HEK293T (cell line): Measurements from ENCODE around the gene GKN1.

Source experiments
- ARNT ChIP-seq: fragments of 450-650 bp; IDR thresholded peaks from 2 replicates; pipeline ENCODE4 v1.6.1; 2017; ENCODE audit warnings: mild to moderate bottlenecking
- BHLHE40 ChIP-seq: fragments of 450-650 bp; IDR thresholded peaks from 2 replicates; pipeline ENCODE4 v1.6.1; 2016; ENCODE audit warnings: mild to moderate bottlenecking, moderate library complexity, borderline replicate concordance
- ELF4 ChIP-seq: fragments of 450-650 bp; IDR thresholded peaks from 2 replicates; pipeline ENCODE4 v1.6.1; 2017; ENCODE audit warnings: antibody characterized with exemption
- FOXK2 ChIP-seq: fragments of 450-650 bp; IDR thresholded peaks from 2 replicates; pipeline ENCODE4 v1.6.1; 2016; ENCODE audit warnings: mild to moderate bottlenecking
- FOXM1 ChIP-seq: fragments of 450-650 bp; IDR thresholded peaks from 2 replicates; pipeline ENCODE4 v1.6.1; 2017; ENCODE audit warnings: mild to moderate bottlenecking, borderline replicate concordance
- HDGF ChIP-seq: fragments of 450-650 bp; IDR thresholded peaks from 2 replicates; pipeline ENCODE4 v1.6.1; 2017; ENCODE audit warnings: antibody characterized with exemption, borderline replicate concordance
- L3MBTL2 ChIP-seq: fragments of 450-650 bp; conservative IDR thresholded peaks from 2 replicates; pipeline ENCODE4 v1.6.1; 2016; ENCODE audit warnings: mild to moderate bottlenecking
- NFRKB ChIP-seq: fragments of 450-650 bp; IDR thresholded peaks from 2 replicates; pipeline ENCODE4 v1.6.1; 2016; ENCODE audit warnings: mild to moderate bottlenecking, moderate library complexity
- SP1 ChIP-seq: fragments of 450-650 bp; IDR thresholded peaks from 2 replicates; pipeline ENCODE4 v1.6.1; 2017
- SUZ12 ChIP-seq: fragments of 450-650 bp; IDR thresholded peaks from 2 replicates; pipeline ENCODE4 v1.6.1; 2016; ENCODE audit warnings: mild to moderate bottlenecking
- TARDBP ChIP-seq: fragments of 450-650 bp; IDR thresholded peaks from 2 replicates; pipeline ENCODE4 v1.6.1; 2016
- ZNF384 ChIP-seq: fragments of 450-650 bp; IDR thresholded peaks from 2 replicates; pipeline ENCODE4 v1.6.1; 2016
- TF ChIP-seq, protein P1 (sequence below): fragments of 450-650 bp; IDR thresholded peaks from 2 replicates; pipeline ENCODE4 v1.6.1; 2016

DNA sequence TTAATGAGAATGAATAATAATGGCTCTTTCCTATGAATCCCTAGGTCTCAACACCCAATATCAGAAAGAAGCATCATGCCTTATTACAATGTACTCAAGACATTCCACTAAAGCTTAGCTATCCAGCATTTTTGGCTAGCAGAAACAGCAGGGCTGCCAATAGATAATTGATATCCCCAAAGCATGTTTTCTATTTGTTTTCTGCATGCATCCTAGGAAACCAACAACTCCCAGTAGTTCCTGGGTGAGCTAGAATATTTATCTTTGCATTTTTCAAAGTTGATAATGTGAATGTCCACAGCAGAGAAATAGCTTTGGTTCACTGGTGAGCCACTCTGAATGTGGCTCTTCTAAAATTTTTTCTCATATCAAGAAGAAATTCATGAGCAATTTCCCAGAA lies 32.7 kb downstream of the GKN1 start:
- no peak for TF ChIP-seq ELF4
- no peak for TF ChIP-seq ZNF384
- TF ChIP-seq SUZ12 = no peak
- no peak for TF ChIP-seq NFRKB
- no peak for TF ChIP-seq FOXM1
- no peak for TF ChIP-seq SP1
- no peak for TF ChIP-seq HDGF
- no peak for TF ChIP-seq ARNT
- no peak for TF ChIP-seq TARDBP
- no peak for TF ChIP-seq FOXK2
- TF ChIP-seq L3MBTL2 = no peak
- TF ChIP-seq, protein P1, sequence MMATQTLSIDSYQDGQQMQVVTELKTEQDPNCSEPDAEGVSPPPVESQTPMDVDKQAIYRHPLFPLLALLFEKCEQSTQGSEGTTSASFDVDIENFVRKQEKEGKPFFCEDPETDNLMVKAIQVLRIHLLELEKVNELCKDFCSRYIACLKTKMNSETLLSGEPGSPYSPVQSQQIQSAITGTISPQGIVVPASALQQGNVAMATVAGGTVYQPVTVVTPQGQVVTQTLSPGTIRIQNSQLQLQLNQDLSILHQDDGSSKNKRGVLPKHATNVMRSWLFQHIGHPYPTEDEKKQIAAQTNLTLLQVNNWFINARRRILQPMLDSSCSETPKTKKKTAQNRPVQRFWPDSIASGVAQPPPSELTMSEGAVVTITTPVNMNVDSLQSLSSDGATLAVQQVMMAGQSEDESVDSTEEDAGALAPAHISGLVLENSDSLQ = no peak
- no peak for TF ChIP-seq BHLHE40
